Subcutaneous adipose tissue (tissue), 4 donors: Measurements from ENCODE around the gene LSS. TPM values are rescaled to one million over a fixed set of nuclear protein-coding genes. Genes with fewer than 3 reads are reported as not detected.

Experiments
- total RNA-seq, 4 donors: library from RNA; depleted of rRNA; stranded (reverse); fragments of >200 nt; gene quantifications; one replicate each; pipeline ENCODE4 v1.1.0, GENCODE V29; 2016
- TF ChIP-seq, protein P1 (sequence below): fragments of 450-650 bp; IDR thresholded peaks from one replicate; pipeline ENCODE4 v1.5.1; 2016; ENCODE audit warnings: low read depth, mild to moderate bottlenecking, control low read depth, antibody characterized with exemption, moderate library complexity

LSS gene
- total RNA-seq, 4 donors from 2014 or later = 46.5 to 194 (median 141) TPM

DNA sequence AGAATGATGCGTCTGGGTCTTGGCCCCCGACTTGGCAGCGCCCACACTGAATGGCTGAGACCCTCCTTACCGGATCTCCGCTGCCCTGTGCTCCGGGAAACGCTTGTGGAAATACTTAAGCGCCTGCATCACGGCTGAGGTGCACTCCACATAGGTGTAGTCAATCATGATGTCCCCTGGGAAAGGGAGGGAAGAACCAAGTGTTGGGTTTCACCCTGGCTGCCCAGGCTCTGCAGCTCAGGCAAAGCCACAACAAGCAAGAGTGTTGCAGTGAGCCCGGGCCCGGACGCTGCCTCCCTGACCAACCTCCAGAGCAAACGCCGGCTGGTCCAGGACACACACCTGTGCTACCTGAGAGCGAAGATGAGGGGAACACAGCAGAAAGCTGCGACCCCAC lies 22.8 kb downstream of the LSS start:
- TF ChIP-seq, protein P1, sequence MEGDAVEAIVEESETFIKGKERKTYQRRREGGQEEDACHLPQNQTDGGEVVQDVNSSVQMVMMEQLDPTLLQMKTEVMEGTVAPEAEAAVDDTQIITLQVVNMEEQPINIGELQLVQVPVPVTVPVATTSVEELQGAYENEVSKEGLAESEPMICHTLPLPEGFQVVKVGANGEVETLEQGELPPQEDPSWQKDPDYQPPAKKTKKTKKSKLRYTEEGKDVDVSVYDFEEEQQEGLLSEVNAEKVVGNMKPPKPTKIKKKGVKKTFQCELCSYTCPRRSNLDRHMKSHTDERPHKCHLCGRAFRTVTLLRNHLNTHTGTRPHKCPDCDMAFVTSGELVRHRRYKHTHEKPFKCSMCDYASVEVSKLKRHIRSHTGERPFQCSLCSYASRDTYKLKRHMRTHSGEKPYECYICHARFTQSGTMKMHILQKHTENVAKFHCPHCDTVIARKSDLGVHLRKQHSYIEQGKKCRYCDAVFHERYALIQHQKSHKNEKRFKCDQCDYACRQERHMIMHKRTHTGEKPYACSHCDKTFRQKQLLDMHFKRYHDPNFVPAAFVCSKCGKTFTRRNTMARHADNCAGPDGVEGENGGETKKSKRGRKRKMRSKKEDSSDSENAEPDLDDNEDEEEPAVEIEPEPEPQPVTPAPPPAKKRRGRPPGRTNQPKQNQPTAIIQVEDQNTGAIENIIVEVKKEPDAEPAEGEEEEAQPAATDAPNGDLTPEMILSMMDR = no peak

DNA sequence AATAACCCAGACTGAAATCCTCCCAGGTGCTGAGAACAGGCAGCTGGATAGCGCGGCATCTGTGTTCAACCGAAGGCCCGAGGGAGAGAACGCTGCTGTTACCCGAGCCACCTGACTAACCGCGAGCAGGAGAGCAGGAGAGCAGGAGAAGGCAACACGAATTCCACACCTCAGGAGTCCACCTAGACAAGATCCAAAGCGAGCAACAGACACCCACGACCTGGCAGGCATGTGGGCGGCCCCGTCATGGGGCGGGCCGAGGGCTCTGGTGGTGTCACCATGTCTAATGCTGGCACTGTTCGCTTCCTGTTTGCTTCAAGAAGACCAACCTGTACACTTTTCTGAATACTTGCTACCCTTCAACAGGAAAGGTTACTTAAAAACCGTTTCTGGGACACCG lies 23.4 kb downstream of the LSS start:
- TF ChIP-seq, protein P1 = no peak

DNA sequence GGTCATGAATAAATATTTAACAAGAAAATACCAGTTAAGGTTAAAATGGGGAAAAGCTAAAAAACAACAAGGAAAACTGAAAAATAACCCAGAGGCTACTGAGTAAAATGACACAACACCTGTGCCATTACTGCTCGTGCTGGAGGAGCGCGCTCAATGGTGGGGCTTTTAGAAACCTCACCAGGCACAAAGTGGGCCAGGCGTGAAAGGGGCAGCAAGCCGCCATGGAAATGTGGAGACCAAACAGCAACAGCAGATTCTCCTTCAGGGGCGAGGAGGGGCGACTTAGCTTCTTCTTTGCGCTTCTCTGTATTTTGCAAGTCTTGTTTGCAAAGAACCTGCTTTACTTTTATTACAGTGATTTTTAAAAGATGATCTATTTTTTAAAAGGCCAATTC lies 25.4 kb downstream of the LSS start:
- TF ChIP-seq, protein P1 = no peak

DNA sequence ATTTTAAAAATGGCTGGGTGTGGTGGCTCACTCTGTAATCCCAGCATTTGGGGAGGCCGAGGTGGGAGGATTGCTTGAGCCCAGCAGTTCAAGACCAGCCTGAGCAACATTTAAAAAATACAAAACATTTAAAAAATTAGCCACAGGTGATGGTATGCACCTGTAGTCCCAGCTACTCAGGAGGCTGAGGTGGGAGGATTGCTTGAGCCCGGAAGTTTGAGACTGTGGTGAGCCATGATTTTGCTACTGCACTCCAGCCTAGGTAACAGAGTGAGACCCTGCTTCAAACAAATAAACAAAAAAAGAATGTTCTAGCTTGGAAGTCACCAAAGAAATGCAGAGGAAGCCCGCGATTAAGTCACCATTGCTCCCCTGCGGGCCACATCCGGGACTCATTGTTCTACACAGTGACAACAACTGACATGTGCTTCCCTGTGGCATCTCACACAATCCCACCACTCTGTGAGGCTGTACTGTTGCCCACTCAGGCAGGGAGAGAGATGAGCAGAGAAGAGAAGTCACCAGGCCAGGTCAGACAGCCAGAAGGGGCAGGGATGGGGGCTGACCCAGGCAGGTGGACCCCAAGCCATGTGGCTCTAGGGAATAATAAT lies 25.9 kb downstream of the LSS start:
- TF ChIP-seq, protein P1 = no peak

DNA sequence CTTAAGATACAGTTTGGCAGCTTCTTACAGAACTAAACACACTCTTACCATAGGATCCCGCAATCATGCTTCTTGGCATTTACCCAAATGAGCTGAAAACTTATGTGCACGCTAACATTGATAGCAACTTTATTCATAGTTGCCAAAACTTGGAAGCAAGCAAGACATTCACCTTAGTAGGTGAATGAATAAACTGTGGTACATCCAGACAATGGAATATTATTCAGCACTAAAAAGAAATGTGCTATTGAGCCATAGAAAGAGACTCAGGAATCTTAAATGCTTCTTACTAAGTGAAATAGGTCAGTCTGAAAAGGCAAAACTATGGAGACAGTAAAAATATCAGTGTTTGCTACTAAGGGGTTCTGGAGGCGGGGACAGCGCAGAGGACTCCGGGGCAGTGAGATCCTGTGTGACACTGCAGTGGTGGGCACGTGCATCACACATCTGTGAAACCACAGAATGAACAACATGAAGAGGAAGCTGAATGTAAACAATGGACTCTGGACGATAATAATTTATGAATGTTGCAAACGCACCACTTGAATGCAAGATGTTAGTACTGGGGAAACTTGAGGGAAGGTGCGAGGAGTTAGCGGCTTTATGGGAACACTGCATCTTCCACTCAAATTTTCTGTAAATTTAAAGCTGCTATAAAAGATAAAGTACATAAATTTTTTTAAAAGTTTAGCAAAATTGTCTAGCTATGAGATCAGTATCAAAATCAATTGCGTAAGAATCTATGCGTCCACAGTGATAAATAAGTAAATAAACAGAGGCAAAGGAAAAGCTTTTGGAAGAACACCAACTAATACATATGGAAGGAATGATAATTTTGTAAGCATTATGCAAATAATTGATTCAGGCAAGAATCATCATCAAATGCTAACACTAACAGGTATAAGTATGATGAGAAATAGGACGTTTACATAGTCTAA lies 28.9 kb downstream of the LSS start:
- TF ChIP-seq, protein P1 = no peak

DNA sequence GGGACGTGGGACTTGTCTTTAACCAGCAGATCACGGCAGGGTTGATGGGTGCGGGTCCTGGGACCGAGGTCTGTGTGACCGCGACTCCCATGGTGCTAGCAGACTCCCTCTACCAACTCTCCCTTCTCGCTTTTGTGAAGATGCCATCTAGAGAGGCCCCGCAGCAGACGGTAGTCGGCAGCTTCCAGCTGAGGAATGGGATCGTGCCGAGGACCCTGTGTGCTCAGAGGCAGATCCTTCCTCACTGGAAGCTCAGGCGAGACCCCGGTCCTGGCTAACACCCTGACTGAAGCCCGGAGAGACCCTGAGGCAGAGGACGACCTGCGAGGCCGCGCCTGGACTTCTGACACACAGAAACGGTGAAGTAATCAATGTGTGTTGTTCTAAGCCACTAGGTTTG lies 31.8 kb downstream of the LSS start:
- TF ChIP-seq, protein P1 = no peak

DNA sequence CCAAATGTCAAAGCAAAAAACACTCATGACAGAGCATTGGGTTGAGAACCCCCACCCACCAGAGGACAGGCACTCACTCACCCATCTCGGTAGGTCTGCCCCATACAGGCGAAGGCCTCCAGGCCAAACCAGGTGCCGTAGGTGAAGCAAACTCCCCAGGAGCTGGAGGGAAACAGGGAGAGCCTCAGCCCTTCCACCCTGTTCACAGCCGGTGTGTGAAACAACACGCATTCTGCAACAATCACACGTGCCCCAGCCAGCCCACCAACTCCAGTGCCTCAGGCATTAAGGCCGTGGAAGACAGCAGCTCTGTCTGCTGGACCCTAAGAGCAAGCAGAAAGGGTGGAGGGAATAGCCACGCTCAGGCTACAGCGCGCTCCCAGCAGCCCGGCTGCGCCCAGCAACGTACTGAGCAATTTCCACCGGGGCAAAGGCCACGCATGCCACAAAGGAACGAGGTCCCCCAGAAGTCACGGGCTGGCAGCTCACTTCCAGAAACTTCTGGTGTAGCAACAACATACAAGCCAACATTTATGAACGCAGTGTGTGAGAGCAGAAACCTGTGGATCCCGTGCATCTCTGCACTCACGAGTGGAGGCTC lies 32.9 kb downstream of the LSS start:
- TF ChIP-seq, protein P1 = no peak
